HepG2 (cell line): ENCODE measurements around the gene EPHX1. TPM values are rescaled to one million over a fixed set of nuclear protein-coding genes. Genes with fewer than 3 reads are reported as not detected.

Source experiments
- ATAC-seq: fragments of 200-7000 bp; cut with Tn5 transposase; 3 replicates; pipeline ENCODE4 v1.9.1; 2020; ENCODE audit warnings: mild to moderate bottlenecking, moderate library complexity
- BruUV-seq: library from RNA; stranded (reverse); fragments of 400-500 nt; replicated peaks from 2 replicates; lab custom pipeline; 2021; lab: Mats Ljungman, UMichigan
- CTCF ChIA-PET: fragments of 300-600 bp; formaldehyde crosslinking; extraction: SDS; loops from one replicate; lab custom pipeline; 2021; ENCODE audit warnings: low total read pairs, inconsistent platforms, low intra/inter-chr PET ratio; lab: Yijun Ruan, JAX
- POLR2A ChIA-PET: fragments of 350-600 bp; sonication (Branson Sonifier 250); formaldehyde crosslinking; loops from one replicate; lab custom pipeline; 2020; ENCODE audit warnings: antibody characterized with exemption, inconsistent platforms; lab: Yijun Ruan, JAX
- DNase-seq: peaks from one replicate; pipeline ENCODE4 v3.0.0-alpha.2; 2015; ENCODE audit warnings: low spot score
- FAIRE-seq: peaks from 3 replicates; lab custom pipeline; 2011; peaks lifted over from hg19 to GRCh38; lab: Jason Lieb, UNC
- H2AFZ ChIP-seq: one replicate; pipeline ENCODE4 v1.6.1; 2011; ENCODE audit warnings: low read length, inconsistent platforms
- H3K27ac ChIP-seq: fragments of 300-600 bp; 3 replicates; pipeline ENCODE4 v1.8.0; 2011; ENCODE audit warnings: mixed run types, mild to moderate bottlenecking, mixed read lengths, low read length, inconsistent platforms; ENCODE audit not compliant: insufficient read depth; ENCODE audit errors: extremely low read length
- H3K27me3 ChIP-seq, 2 experiments: fragments of 200-600 bp in 1 of 2; 2 replicates in 1 of 2; 3 replicates in 1 of 2; pipeline versions ENCODE4 v1.6.0 to v1.8.0; 2011; ENCODE audit warnings: low read length in 2 of 2, mild to moderate bottlenecking in 2 of 2, moderate library complexity in 2 of 2, inconsistent platforms in 1 of 2; ENCODE audit not compliant: insufficient read depth in 2 of 2, control insufficient read depth in 1 of 2
- H3K36me3 ChIP-seq, 2 experiments: fragments of 200-600 bp in 1 of 2; replicated peaks in 1 of 2; 2 replicates in 1 of 2; 3 replicates in 1 of 2; pipeline versions ENCODE4 v1.5.1 to v1.8.0; 2011; ENCODE audit warnings: low read length in 2 of 2, inconsistent platforms in 1 of 2; ENCODE audit not compliant: insufficient read depth in 2 of 2, control insufficient read depth in 1 of 2
- H3K4me1 ChIP-seq: 2 replicates; pipeline ENCODE4 v1.5.1; 2012; ENCODE audit warnings: low read length, inconsistent platforms; ENCODE audit not compliant: insufficient read depth
- H3K4me2 ChIP-seq: 2 replicates; pipeline ENCODE4 v1.6.0; 2011; ENCODE audit warnings: low read depth, low read length, inconsistent platforms
- H3K4me3 ChIP-seq, 3 experiments: fragments of 200-600 bp in 1 of 3; sonication (generic), shearing (Covaris generic) in 1 of 3; replicated peaks in 1 of 3; 2 replicates each; pipeline ENCODE4 v1.5.1; 2011 to 2016; ENCODE audit warnings: low read length in 3 of 3, inconsistent platforms in 2 of 3, low read depth in 2 of 3, mild to moderate bottlenecking in 2 of 3, control low read depth in 1 of 3, mixed read lengths in 1 of 3; ENCODE audit not compliant: insufficient read depth in 1 of 3
- H3K79me2 ChIP-seq: one replicate; pipeline ENCODE4 v1.6.1; 2011; ENCODE audit warnings: low read length, inconsistent platforms; ENCODE audit not compliant: insufficient read depth
- H3K9ac ChIP-seq: 2 replicates; pipeline ENCODE4 v1.6.0; 2011; ENCODE audit warnings: mild to moderate bottlenecking, low read depth, low read length, inconsistent platforms; ENCODE audit not compliant: insufficient read depth
- H3K9me3 ChIP-seq: 2 replicates; pipeline ENCODE4 v1.5.1; 2012; ENCODE audit warnings: mild to moderate bottlenecking, low read length
- H4K20me1 ChIP-seq: 2 replicates; pipeline ENCODE4 v1.6.0; 2011; ENCODE audit warnings: inconsistent platforms, mild to moderate bottlenecking, low read length, moderate library complexity; ENCODE audit not compliant: insufficient read depth
- KDM4B ChIP-seq: sonication (generic); formaldehyde crosslinking; IDR thresholded peaks from 2 replicates; pipeline ENCODE4 v1.4.0; 2020; ENCODE audit warnings: missing genetic modification reagents
- NAIF1 ChIP-seq: sonication (generic); formaldehyde crosslinking; IDR thresholded peaks from 2 replicates; pipeline ENCODE4 v1.5.0; 2020; ENCODE audit warnings: mild to moderate bottlenecking, missing genetic modification reagents, borderline replicate concordance
- NR1H2 ChIP-seq: sonication (generic); formaldehyde crosslinking; IDR thresholded peaks from 2 replicates; pipeline ENCODE4 v1.8.1; 2022; ENCODE audit warnings: low read depth, missing genetic modification reagents, borderline replicate concordance
- SMC3 ChIP-seq: IDR thresholded peaks from 2 replicates; pipeline ENCODE4 v1.6.1; 2011; ENCODE audit warnings: low read length, improper control_type of control experiment
- SNAPC2 ChIP-seq: sonication (generic); formaldehyde crosslinking; IDR thresholded peaks from 2 replicates; pipeline ENCODE4 v1.8.1; 2022; ENCODE audit warnings: mild to moderate bottlenecking, missing genetic modification reagents
- SP1 ChIP-seq, 2 experiments: fragments of 450-650 bp in 1 of 2; sonication (generic) in 1 of 2; formaldehyde crosslinking in 1 of 2; IDR thresholded peaks; 2 replicates each; pipeline versions ENCODE4 v1.4.0 to v1.6.1; 2016 to 2020; ENCODE audit warnings: missing genetic modification reagents in 1 of 2
- ZNF317 ChIP-seq: sonication (generic); formaldehyde crosslinking; IDR thresholded peaks from 2 replicates; pipeline ENCODE4 v1.5.0; 2020; ENCODE audit warnings: mild to moderate bottlenecking, missing genetic modification reagents
- ZNF678 ChIP-seq: sonication (generic); formaldehyde crosslinking; IDR thresholded peaks from 2 replicates; pipeline ENCODE4 v1.4.0; 2020; ENCODE audit warnings: mild to moderate bottlenecking, missing genetic modification reagents
- ZNF83 ChIP-seq: sonication (generic); formaldehyde crosslinking; IDR thresholded peaks from 2 replicates; pipeline ENCODE4 v1.4.0; 2020; ENCODE audit warnings: missing genetic modification reagents, mild to moderate bottlenecking, borderline replicate concordance
- WGBS: methylation state at CpG from one replicate; pipeline ENCODE4 v1.1.6; 2017; ENCODE audit warnings: low lambda C conversion rate; 5-methylcytosine and 5-hydroxymethylcytosine counted together
- in situ Hi-C: cut with HindIII; loops from 2 replicates; pipeline ENCODE4 v1.10.0; 2017; ENCODE audit warnings: low pct_unique_long_range_greater_than_20kb; ENCODE audit not compliant: extremely low pct_ligation_motif_present
- intact Hi-C: fragments of 100-400 bp; cut with micrococcal nuclease; formaldehyde crosslinking; loops from one replicate; pipeline ENCODE4 v1.10.0; 2022; ENCODE audit not compliant: unreplicated experiment
- polyA plus RNA-seq, 8 experiments: library from polyadenylated mRNA; depleted of rRNA in 3 of 8; stranded (reverse) in 7 of 8; unstranded in 1 of 8; fragments of >200 nt; fragmentation: Illumina TruSeq in 4 of 8; extraction: Trizol in 4 of 8; gene quantifications; 2 replicates each; pipeline versions ENCODE4 v1.2.1 to v1.2.3, GENCODE V29; 2011 to 2016; ENCODE audit warnings: low read depth in 4 of 8, missing spikeins in 1 of 8, mixed read lengths in 1 of 8; ENCODE audit not compliant: insufficient read depth in 1 of 8
- total RNA-seq, 5 experiments: library from RNA; depleted of rRNA; stranded (reverse); fragments of >200 nt; fragmentation: Illumina TruSeq; extraction: Trizol; gene quantifications; 2 replicates each; pipeline ENCODE4 v1.2.3, GENCODE V29; 2016; ENCODE audit warnings: low read depth in 1 of 5
- TF ChIP-seq, protein P1 (sequence below): sonication (generic); formaldehyde crosslinking; IDR thresholded peaks from 2 replicates; pipeline ENCODE4 v1.4.0; 2020; ENCODE audit warnings: missing genetic modification reagents
- TF ChIP-seq, protein P2 (sequence below): sonication (generic); formaldehyde crosslinking; IDR thresholded peaks from 2 replicates; pipeline ENCODE4 v1.4.0; 2020; ENCODE audit warnings: missing genetic modification reagents, borderline replicate concordance

EPHX1 gene
- total and polyA plus RNA-seq, 2 of the 13 experiments (the other 11 are each of a cell fraction or from before 2014, with no cell fraction given) = 27.7 to 36.5 TPM

DNA sequence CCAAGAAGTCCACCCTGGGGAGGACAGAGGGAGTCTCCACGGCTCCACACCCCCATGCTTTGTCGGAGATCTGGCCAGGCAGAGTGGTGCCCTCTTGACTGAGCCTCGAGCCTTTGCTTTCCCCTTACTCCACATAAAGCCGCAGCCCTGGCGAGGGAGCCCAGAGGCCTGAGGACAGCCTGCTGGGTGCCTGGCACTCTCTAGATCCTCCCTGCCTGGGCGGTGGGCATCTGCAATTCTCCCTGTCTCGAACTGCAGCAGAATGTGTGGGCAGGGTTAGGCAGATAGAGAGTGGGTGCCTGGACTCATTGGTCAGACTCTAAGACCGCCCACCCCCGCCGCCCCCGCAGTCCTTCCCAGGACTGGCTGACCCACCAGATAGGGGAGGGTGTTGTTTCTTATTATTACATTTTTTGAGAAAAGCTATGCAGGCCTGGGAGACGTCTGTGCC, 13.9 kb downstream of the EPHX1 start:
- BruUV-seq = no TSS peak
- Histone ChIP-seq H3K36me3 (peaks cover 2 to 11% of the 10 kb centered on the region in 2 experiments; a peak in 2 of 5 replicates), H3K4me2 (no peak overlapping the region), H3K9ac (no peak overlapping the region), H2AFZ (no peak overlapping the region), H3K4me3 (no peak overlapping the region), H3K27ac (peak overlapping the region; percentile 66), H3K9me3 (no peaks in the 10 kb centered on the region), H3K79me2 (peaks cover 22% of the 10 kb centered on the region), H3K27me3 (no peaks in the 10 kb centered on the region), H3K4me1 (peaks cover 88% of the 10 kb centered on the region), H4K20me1 (no peaks in the 10 kb centered on the region)
- CTCF ChIA-PET = no interaction called here
- ATAC-seq (no peak), FAIRE-seq (no peak), DNase-seq (no peak)
- in situ Hi-C loops = no loop called here
- POLR2A ChIA-PET = no interaction called here
- intact Hi-C loops = loop anchor here (10.0 kb wide), 1 partner anchor 101 kb away; the partner anchor contains the start of gene PYCR2
- 95% methylated on average over 8 of the region's 12 CpGs for whole genome bisulfite sequencing
- TF ChIP-seq ZNF317 (CRISPR knock-in tag) = no peak
- TF ChIP-seq KDM4B = no peak
- no peak for TF ChIP-seq ZNF678 (CRISPR knock-in tag)
- TF ChIP-seq SNAPC2 (CRISPR knock-in tag) = no peak
- TF ChIP-seq, protein P1, sequence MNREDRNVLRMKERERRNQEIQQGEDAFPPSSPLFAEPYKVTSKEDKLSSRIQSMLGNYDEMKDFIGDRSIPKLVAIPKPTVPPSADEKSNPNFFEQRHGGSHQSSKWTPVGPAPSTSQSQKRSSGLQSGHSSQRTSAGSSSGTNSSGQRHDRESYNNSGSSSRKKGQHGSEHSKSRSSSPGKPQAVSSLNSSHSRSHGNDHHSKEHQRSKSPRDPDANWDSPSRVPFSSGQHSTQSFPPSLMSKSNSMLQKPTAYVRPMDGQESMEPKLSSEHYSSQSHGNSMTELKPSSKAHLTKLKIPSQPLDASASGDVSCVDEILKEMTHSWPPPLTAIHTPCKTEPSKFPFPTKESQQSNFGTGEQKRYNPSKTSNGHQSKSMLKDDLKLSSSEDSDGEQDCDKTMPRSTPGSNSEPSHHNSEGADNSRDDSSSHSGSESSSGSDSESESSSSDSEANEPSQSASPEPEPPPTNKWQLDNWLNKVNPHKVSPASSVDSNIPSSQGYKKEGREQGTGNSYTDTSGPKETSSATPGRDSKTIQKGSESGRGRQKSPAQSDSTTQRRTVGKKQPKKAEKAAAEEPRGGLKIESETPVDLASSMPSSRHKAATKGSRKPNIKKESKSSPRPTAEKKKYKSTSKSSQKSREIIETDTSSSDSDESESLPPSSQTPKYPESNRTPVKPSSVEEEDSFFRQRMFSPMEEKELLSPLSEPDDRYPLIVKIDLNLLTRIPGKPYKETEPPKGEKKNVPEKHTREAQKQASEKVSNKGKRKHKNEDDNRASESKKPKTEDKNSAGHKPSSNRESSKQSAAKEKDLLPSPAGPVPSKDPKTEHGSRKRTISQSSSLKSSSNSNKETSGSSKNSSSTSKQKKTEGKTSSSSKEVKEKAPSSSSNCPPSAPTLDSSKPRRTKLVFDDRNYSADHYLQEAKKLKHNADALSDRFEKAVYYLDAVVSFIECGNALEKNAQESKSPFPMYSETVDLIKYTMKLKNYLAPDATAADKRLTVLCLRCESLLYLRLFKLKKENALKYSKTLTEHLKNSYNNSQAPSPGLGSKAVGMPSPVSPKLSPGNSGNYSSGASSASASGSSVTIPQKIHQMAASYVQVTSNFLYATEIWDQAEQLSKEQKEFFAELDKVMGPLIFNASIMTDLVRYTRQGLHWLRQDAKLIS (CRISPR knock-in tag) = no peak
- no peak for TF ChIP-seq ZNF83
- TF ChIP-seq SP1 (IDR thresholded peaks at IDR 0.05) = no peak
- TF ChIP-seq SP1 (CRISPR knock-in tag; IDR thresholded peaks at IDR 0.05) = no peak
- TF ChIP-seq NAIF1 (CRISPR knock-in tag) = no peak
- no peak for TF ChIP-seq SMC3
- TF ChIP-seq NR1H2 (CRISPR knock-in tag) = no peak
- TF ChIP-seq, protein P2, sequence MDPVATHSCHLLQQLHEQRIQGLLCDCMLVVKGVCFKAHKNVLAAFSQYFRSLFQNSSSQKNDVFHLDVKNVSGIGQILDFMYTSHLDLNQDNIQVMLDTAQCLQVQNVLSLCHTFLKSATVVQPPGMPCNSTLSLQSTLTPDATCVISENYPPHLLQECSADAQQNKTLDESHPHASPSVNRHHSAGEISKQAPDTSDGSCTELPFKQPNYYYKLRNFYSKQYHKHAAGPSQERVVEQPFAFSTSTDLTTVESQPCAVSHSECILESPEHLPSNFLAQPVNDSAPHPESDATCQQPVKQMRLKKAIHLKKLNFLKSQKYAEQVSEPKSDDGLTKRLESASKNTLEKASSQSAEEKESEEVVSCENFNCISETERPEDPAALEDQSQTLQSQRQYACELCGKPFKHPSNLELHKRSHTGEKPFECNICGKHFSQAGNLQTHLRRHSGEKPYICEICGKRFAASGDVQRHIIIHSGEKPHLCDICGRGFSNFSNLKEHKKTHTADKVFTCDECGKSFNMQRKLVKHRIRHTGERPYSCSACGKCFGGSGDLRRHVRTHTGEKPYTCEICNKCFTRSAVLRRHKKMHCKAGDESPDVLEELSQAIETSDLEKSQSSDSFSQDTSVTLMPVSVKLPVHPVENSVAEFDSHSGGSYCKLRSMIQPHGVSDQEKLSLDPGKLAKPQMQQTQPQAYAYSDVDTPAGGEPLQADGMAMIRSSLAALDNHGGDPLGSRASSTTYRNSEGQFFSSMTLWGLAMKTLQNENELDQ (CRISPR knock-in tag) = no peak
